ENCODE results near the gene DEFB129. TPM values are rescaled to one million over a fixed set of nuclear protein-coding genes. Genes with fewer than 3 reads are reported as not detected.

DEFB129 gene
- total RNA-seq, 1 donor, result not detected

DNA sequence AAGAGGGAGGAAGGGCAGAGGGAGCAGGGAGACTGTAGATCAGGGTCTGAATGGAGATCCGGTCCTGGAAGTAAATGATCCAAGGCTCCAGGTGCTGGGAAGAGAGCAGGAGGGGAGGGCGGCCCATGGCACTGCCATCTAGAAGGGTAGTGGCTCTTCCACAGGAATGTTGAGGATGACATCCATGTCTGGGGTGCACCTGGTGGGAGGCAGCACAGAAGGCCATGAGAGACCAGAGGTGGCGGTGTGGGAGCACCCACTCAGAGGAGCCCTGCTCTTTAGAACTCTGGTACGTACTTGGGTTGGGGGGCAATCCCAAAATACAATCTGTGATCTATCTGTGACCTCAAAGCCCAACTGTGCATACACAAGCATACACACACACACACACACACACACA, 44.0 kb downstream of the DEFB129 start:
- Histone ChIP-seq H3K4me3 (ENCODE audit: low read length) (no peak overlapping the region), H3K27me3 (ENCODE audit: insufficient read depth, low read length) (no peaks in the 10 kb centered on the region), H3K9me3 (ENCODE audit: low read depth, low read length) (no peaks in the 10 kb centered on the region), H3K4me1 (ENCODE audit: insufficient read depth, low read length) (peaks cover 4% of the 10 kb centered on the region)

DNA sequence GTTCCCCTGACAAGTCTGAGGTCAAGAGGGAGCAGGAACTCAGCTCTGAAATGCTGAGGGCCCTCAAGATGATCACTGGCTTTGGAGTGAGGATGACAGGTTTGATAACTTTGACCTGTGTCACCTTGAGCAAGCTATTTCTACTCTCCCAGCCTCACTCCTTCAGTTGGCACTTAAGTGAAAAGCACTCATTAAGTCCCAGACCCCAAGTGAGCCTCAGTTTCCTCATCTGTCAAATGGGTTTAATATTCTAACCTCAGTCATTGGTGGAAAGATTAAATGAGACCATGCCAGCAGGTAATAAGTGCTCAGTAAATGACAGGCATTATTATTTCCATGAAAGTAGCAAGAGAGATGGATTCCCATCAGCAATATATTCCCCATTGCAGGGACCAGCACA, 44.5 kb downstream of the DEFB129 start:
- Histone ChIP-seq H3K4me1 (ENCODE audit: insufficient read depth, low read length) (peaks cover 4% of the 10 kb centered on the region), H3K9me3 (ENCODE audit: low read depth, low read length) (no peaks in the 10 kb centered on the region), H3K27me3 (ENCODE audit: insufficient read depth, low read length) (no peaks in the 10 kb centered on the region), H3K4me3 (ENCODE audit: low read length) (no peak overlapping the region)

DNA sequence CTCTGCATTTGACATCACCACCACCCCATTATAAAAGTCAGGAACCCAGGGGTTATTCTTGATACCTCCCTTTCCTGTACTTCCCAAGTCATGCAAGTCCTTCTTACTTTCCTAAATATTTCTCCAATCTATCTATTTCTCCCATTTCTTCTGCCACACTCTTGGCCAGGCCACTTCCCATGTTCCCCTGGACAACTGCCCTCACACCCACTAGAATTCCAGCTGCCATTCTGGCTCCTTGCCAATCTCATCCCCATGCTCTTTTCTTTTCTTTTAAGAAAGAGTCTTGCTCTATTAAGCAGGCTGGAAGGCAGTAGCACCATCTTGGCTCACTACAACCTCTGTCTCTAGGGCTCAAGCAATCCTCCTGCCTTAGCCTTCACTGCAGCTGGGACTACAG, 45.7 kb downstream of the DEFB129 start:
- no peaks in the 10 kb centered on the region for H3K9me3 ChIP-seq (ENCODE audit: low read depth, low read length)
- no peaks in the 10 kb centered on the region for H3K27me3 ChIP-seq (ENCODE audit: insufficient read depth, low read length)
- H3K4me1 ChIP-seq (ENCODE audit: insufficient read depth, low read length), result no peaks in the 10 kb centered on the region
- H3K4me3 ChIP-seq (ENCODE audit: low read length), result no peak overlapping the region

DNA sequence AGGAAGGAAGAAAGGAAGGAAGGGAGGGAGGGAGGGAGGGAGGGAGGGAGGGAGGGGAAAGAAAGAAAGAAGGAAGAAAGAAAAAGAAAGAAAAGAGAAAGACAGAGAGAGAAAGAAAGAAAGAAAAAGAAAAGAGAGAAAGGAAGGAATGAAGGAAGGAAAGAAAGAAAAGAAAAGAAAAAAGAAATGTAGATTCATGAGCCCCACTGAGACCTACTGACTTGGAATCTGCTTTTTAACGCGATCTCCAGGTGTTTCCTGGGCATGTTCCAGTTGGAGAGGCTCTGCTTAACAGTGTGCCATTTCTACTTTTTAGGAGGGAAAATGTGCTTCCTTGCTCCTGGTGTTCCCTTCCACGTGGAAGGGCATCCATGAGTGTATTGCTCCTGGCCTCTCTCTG, 46.8 kb downstream of the DEFB129 start:
- Histone ChIP-seq H3K9me3 (ENCODE audit: low read depth, low read length) (no peaks in the 10 kb centered on the region), H3K4me3 (ENCODE audit: low read length) (no peak overlapping the region), H3K27me3 (ENCODE audit: insufficient read depth, low read length) (no peaks in the 10 kb centered on the region), H3K4me1 (ENCODE audit: insufficient read depth, low read length) (no peaks in the 10 kb centered on the region)

DNA sequence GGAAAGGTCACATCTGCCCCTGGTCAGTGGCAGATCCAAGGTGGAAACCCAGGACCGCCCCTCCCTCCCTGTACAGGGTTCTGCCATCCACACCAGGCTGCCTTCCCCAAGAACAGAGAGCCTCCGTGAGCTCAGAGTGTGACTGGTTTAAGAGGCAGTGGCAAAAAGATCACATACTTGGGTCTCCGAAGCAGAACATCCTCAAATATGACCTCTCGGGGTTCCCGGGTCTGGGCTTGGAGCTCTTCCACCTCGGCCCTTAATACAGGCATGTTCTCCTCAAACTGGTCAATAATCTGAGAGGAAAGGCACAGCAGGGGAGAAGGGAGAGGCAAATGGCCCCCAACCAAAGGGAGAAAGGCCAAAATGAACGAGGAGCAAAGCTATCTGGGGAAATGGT, 48.7 kb downstream of the DEFB129 start:
- H3K4me3 ChIP-seq (ENCODE audit: low read length), result no peak overlapping the region
- H3K4me1 ChIP-seq (ENCODE audit: insufficient read depth, low read length), result no peaks in the 10 kb centered on the region
- H3K9me3 ChIP-seq (ENCODE audit: low read depth, low read length), result no peaks in the 10 kb centered on the region
- H3K27me3 ChIP-seq (ENCODE audit: insufficient read depth, low read length), result no peaks in the 10 kb centered on the region

DNA sequence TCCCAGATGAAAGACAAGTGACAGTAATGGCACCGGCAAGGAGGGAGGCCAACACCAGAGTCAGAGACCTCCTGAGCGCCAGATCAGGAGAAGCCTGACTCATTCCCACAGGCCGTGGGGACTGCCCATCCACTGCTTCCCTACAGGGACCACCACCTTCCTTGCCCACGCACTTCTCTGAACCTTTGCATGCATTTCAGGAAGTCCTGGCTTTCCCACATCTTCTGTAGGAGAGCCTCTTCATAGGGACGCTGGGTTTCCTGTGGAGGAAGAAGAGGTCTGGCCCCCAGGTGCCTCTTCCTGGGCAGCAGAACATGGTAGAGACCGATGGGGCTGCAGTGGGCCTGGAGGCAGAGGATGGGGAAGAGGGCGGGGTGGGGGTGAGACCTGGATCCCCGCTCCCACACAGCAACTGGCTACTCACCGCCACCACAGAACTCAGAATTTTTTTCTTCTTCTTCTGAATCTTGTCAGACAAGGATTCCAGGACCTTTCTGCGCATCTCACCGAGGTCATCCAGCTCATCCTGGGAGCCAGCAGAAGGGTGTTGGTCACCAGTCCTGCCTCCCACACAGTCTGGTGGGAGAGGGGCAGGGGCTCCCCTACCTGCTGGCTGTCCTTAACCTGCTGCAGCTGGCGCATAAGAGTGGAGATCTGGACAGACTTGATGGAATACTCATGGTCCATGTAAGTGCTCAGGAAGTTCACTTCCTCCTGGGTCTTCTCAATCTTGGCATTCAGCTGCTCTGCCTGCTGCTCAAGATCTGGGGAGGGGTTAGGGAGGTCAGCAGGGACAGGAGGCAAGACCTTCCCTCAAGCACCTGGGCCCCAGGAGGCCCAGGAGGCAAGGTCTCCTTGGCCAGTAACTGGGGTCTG, 49.8 kb downstream of the DEFB129 start:
- Histone ChIP-seq H3K4me1 (ENCODE audit: insufficient read depth, low read length) (no peaks in the 10 kb centered on the region), H3K4me3 (ENCODE audit: low read length) (no peak overlapping the region), H3K27me3 (ENCODE audit: insufficient read depth, low read length) (no peaks in the 10 kb centered on the region), H3K9me3 (ENCODE audit: low read depth, low read length) (no peaks in the 10 kb centered on the region)

DNA sequence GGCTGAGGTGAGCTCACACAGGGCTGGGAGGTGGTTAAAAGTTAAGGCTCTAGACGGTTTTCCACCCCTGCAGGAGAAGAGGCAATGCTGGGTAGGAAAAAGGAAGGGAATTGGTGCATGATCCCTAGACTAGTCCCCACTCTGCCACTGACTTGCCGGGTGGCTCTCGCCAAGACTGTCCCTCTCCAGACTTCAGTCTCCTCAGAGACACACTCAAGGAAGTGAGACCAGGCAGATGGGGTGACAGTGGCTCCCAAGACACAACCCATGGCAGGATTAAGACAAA, 50.4 kb downstream of the DEFB129 start:
- Histone ChIP-seq H3K4me1 (ENCODE audit: insufficient read depth, low read length) (no peaks in the 10 kb centered on the region), H3K4me3 (ENCODE audit: low read length) (no peak overlapping the region), H3K27me3 (ENCODE audit: insufficient read depth, low read length) (no peaks in the 10 kb centered on the region), H3K9me3 (ENCODE audit: low read depth, low read length) (no peaks in the 10 kb centered on the region)

DNA sequence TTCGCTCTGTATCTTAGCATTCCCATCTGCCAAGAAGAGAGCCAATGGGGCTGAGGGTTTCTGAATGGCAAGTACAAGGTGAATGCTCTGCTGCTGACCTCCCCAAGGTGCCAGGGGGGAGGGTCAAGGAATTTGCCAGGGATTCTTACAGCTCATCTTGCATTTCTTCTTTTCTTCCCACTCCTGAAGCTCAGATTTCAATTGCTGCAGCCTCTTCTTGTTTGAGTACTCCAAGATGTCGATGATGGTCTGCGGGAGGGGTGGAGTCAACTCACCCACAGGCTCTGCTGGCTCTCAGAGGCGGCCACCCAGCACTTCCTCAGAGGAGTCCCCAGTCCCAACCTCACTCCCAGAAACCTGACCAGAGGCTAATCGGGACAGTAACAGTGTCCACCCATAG, 51.1 kb downstream of the DEFB129 start:
- Histone ChIP-seq H3K27me3 (ENCODE audit: insufficient read depth, low read length) (no peaks in the 10 kb centered on the region), H3K4me3 (ENCODE audit: low read length) (no peak overlapping the region), H3K4me1 (ENCODE audit: insufficient read depth, low read length) (no peaks in the 10 kb centered on the region), H3K9me3 (ENCODE audit: low read depth, low read length) (no peaks in the 10 kb centered on the region)

DNA sequence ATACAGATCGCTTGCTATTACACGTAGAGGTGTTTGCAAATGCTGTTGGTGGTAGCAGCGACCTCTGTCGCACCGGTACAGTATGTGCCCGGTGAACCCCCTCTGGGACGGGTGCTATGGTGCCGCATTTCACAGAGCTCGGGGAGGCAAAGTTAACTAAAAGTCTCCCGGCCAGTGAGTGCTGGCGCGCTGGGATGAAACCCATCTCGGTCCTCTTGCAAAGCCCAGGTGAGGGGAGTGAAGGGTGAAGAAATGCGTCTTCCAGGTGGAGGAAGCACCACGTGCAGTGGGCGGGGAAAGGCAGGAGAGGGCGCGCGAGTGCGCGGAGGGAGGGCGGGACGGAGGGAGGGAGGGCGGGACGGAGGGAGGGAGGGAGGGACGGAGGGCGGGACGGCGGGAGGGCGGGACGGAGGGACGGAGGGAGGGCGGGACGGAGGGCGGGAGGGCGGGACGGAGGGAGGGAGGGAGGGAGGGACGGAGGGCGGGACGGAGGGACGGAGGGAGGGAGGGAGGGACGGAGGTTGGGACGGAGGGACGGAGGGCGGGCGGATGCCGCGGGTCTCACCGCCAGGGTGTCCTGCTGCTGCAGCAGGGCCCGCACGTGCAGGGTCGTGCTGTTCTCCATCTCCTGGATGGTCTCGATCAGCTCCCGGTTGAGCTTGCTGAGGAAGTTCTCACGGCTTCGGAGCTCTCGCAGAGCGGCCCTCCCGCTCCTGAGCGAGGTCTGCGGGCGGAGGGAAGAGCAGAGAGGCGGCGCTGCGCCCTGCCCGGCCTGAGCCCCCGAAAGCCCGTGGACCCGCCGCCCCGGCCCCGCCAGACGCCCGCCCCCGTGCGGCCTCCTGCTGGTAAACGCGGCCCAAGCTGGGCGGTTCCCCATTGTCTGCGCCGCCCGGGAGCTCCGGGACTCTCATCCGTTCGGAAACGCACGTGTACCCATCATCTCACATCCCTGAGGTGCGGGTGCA, 51.8 kb downstream of the DEFB129 start:
- Histone ChIP-seq H3K27me3 (ENCODE audit: insufficient read depth, low read length) (no peaks in the 10 kb centered on the region), H3K4me3 (ENCODE audit: low read length) (no peak overlapping the region), H3K4me1 (ENCODE audit: insufficient read depth, low read length) (no peaks in the 10 kb centered on the region), H3K9me3 (ENCODE audit: low read depth, low read length) (no peaks in the 10 kb centered on the region)

Other genes with a start within 250 kb of the DEFB129 start
- gene DEFB125, start 139.6 kb upstream of the DEFB129 start, total RNA-seq, result not detected
- not detected for gene DEFB126, start 84.7 kb upstream of the DEFB129 start, total RNA-seq
- not detected for gene DEFB127, start 69.8 kb upstream of the DEFB129 start, total RNA-seq
- gene DEFB128, start 37.5 kb upstream of the DEFB129 start, total RNA-seq, result not detected
- gene DEFB132, start 30.5 kb downstream of the DEFB129 start, total RNA-seq, result not detected
- gene C20orf96, start 63.5 kb downstream of the DEFB129 start, total RNA-seq, result 0.73 TPM
- gene ZCCHC3, start 70.3 kb downstream of the DEFB129 start, total RNA-seq, result 16.8 TPM
- gene SOX12, start 98.3 kb downstream of the DEFB129 start, total RNA-seq, result 1.3 TPM
- 0.63 TPM for gene NRSN2, start 119.9 kb downstream of the DEFB129 start, total RNA-seq
- gene TRIB3, start 153.5 kb downstream of the DEFB129 start, total RNA-seq, result 4.8 TPM
- 49.4 TPM for gene RBCK1, start 181.0 kb downstream of the DEFB129 start, total RNA-seq
- gene TBC1D20, start 235.3 kb downstream of the DEFB129 start, total RNA-seq, result 16.2 TPM